Posterior vena cava (tissue), 2 donors: Measurements from ENCODE around the gene RSU1. TPM values are rescaled to one million over a fixed set of nuclear protein-coding genes. Genes with fewer than 3 reads are reported as not detected.

ENCODE experiments used
- DNase-seq: peaks from one replicate; pipeline ENCODE4 v3.0.0-alpha.2; 2020; ENCODE audit warnings: low spot score
- intact Hi-C, 2 donors: fragments of 100-400 bp; cut with DNase I; formaldehyde crosslinking; loops; one replicate each; pipeline versions ENCODE4 v1.14.1 to v1.14.2; 2022 to 2023
- total RNA-seq, 2 donors: library from RNA; stranded (reverse); fragmentation: NEBNext Ultra II Directional; extraction: Animal tissue kit (Norgen Biotek cat#: 25700); gene quantifications; one replicate each; pipeline ENCODE4 v1.2.1, GENCODE V29; 2021
- donor health status: DM: yes; HTN: yes; CAD: no.
- donor health status: DM: yes; HTN: yes; CAD: no.

The RSU1 gene
- total RNA-seq, 2 donors from 2014 or later = 108 to 115 TPM

- intact Hi-C loops = no loop called here
- DNase-seq = no peak
These were observed 230.7 kb downstream of the RSU1 start for GRCh38 chr10:16586358-16587138.

- intact Hi-C loops = no loop called here
- DNase-seq = no peak
These were observed 232.1 kb downstream of the RSU1 start for GRCh38 chr10:16585103-16585502.

- no peak for DNase-seq
These were observed 233.8 kb downstream of the RSU1 start for GRCh38 chr10:16583382-16583781.

DNA sequence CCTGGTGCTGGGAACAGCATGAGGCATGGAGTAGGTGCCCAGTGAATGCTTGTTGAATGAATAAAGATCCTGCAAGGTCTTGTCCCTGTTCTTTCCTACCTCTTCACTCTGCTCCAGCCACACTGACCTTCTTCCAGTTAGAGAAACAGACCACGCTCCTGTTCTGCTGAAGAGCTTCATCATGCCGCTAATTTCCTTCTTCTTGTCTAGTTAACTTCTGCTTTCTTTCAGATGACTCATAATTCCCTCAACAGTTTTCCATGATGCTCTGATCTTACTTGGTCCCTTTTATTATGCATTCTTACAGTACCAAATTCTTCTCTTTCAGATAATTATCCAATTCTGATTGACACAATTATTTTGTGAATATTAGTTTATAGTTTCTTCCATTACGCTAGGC is 236.0 kb downstream of the RSU1 start:
- intact Hi-C loops = no loop called here
- no peak for DNase-seq

More at GRCh38 chr10:16583382-16583781, 233.8 kb downstream of the RSU1 start:
- intact Hi-C loops = no loop called here

- no peak for DNase-seq
- intact Hi-C loops = no loop called here
These were observed 246.5 kb downstream of the RSU1 start for GRCh38 chr10:16570731-16571130.

DNA sequence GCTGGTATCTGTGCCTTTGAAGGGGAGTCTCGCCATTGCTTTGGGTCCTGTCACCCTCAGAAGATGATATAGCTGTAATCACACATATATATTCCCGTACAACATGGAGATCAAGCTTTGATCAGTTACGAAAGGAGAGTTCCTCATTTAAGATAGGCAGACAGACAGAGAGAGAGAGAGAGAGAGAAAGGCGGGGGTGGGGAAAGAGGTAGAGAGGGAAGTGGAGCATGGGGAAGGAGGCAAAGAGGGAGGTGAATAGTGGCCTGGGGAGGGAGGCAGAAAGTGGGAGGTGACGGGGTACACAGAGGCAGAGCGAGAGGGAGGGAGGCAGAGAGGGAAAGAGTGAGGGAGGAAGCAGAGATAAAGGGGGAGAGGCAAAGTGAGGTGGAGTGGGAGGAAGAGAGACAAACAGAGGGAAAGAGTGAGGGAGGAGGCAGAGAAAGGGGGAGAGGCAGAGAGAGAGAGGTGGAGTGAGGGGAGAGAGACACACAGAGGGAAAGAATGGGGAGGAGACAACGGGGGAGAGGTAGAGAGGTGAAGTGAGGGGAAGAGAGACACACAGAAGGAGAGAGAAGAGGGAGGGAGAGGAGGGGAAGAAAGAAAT is 250.9 kb downstream of the RSU1 start:
- intact Hi-C loops = no loop called here
- DNase-seq = no peak

DNA sequence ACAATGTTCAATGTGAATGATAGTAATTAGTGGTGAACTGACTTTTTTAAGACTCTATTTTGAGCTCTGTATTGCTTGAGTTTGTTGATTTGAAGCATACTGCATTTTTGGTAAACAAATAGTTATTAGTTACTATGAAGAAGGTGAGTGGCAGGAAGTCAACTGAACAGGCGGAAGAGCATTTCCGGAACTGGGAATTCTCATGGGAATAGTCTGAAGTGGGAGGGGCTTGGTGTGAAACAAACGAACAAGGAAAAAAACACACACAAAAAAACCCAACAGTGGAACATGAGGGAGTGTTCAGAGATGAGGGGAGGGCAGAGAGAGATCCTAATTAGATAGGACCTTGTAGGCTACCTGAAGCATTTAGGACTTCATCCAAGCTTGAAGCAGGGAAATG is 251.6 kb downstream of the RSU1 start:
- intact Hi-C loops = no loop called here
- no peak for DNase-seq

DNA sequence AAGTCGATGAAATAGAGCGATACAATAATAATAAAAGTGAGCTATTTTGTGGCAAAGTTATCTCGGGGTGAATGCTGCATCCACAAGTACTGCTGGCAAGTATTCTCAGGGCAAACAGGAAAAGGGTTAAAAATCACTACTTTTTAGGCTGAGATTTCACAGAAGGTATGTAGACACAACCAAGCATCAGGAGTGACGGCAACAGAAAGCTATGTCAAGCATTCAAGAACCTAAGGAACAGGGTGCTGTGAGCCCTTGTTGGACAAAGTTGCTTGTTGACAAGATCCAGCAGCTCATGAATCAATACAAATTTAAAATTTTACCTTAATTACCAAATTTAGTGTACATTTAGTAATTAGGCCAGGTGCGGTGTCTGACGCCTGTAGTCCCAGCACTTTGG is 254.3 kb downstream of the RSU1 start:
- intact Hi-C loops = no loop called here
- DNase-seq = no peak

DNA sequence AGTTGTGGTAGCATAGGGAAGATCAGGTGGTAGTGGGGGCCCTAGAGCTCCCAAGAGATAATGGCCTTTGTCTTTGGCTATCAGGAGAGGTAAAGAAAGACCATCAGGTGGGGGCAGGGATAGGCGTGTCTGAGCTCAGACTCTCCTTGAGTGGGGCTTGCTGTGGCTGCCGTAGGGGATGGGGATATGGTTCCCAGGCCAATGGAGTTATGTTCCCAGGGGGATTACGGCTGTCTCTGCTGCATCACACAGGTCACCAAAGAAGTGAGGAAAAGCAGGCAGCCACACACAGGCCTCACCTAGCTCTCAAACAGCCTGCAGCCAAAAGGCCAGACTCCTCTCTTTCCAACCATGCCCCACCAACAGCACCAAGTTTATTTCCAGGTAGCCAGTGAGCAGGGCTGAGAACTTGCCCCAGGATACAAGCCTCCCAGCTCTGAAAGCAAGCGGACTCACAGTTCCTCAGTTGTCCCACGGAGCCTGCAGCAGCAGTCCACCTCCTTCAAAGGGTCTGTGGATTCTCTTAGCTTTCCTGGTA is 257.9 kb downstream of the RSU1 start:
- intact Hi-C loops = no loop called here
- DNase-seq = no peak

GRCh38 chr10:16547973-16548372 is 269.3 kb downstream of the RSU1 start:
- intact Hi-C loops = no loop called here
- no peak for DNase-seq

DNA sequence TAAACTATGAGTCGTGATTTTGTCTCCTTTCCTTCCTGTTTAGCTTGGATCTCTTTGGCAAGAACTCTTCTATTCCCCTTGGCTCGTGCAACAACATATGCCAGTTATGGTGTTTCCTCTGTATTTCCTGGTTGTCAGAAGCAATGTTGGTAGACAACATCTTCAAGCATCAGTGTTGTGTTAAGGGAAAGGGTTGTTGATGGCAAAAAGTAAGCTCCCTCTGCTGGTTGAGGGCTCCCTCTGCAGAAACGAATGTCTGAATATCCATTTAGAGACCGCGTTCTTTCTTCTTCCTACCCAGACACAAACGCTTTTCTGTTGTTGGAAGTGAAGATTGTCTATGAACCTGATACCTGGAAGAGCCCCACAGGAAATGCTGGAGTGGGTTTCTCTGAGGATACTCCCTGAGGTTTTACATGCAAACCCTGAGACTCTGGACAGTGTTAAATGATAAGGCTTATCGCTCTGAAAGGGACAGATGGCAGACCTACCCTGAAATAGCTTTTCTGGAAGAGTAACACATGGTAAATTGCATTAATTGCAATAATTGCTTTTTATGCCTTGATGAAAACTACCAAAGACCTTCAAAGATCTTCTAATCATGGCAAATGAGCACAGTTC is 272.0 kb downstream of the RSU1 start:
- intact Hi-C loops = no loop called here
- no peak for DNase-seq

DNA sequence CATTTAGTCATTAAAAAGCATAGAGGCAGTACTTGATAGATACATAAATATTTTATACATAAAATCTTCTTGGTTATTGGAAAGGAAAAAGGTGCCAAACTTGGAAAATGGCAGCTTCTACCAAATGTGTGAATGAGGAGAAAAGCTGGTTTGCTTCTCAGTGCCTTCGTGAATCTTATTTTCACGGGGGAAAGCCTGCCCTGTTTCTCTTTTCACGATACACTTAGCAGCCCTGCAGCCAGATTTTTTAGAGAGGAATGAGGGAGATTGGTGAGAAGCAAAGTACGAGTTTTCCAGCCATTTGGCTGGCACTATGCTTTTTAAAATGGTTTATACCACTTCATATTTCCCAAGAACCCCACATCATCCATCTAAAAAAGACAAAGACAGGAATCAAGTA is 272.6 kb downstream of the RSU1 start:
- DNase-seq = no peak
- intact Hi-C loops = no loop called here

- no peak for DNase-seq
- intact Hi-C loops = no loop called here
These were observed 273.1 kb downstream of the RSU1 start for GRCh38 chr10:16544099-16544498.
